ENCODE results near the gene DNAJC25.

Gene DNAJC25

GRCh38 chr9:111610845-111611244, 20.3 kb upstream of the DNAJC25 start:
- TF ChIP-seq GATA3 (IDR thresholded peaks at IDR 0.05; ENCODE audit: low read depth, low read length) (no peak), GATA2 (IDR thresholded peaks at IDR 0.05; ENCODE audit: low read depth, low read length) (no peak)

GRCh38 chr9:111613436-111614040, 17.6 kb upstream of the DNAJC25 start:
- TF ChIP-seq GATA3 (IDR thresholded peaks at IDR 0.05; ENCODE audit: low read depth, low read length) (no peak), GATA2 (IDR thresholded peaks at IDR 0.05; ENCODE audit: low read depth, low read length) (no peak)

- TF ChIP-seq GATA3 (IDR thresholded peaks at IDR 0.05; ENCODE audit: low read depth, low read length) (no peak), GATA2 (IDR thresholded peaks at IDR 0.05; ENCODE audit: low read depth, low read length) (no peak)
These were observed 15.2 kb upstream of the DNAJC25 start for GRCh38 chr9:111615928-111616327.

- TF ChIP-seq GATA3 (IDR thresholded peaks at IDR 0.05; ENCODE audit: low read depth, low read length) = no peak
- no peak for TF ChIP-seq GATA2 (IDR thresholded peaks at IDR 0.05; ENCODE audit: low read depth, low read length)
These were observed 9.1 kb upstream of the DNAJC25 start for GRCh38 chr9:111621895-111622480.

- TF ChIP-seq GATA2 (IDR thresholded peaks at IDR 0.05; ENCODE audit: low read depth, low read length) (no peak), GATA3 (IDR thresholded peaks at IDR 0.05; ENCODE audit: low read depth, low read length) (no peak)
These were observed 8.5 kb upstream of the DNAJC25 start for GRCh38 chr9:111622626-111623025.

GRCh38 chr9:111627260-111627963, 3.7 kb upstream of the DNAJC25 start:
- TF ChIP-seq GATA3 (IDR thresholded peaks at IDR 0.05; ENCODE audit: low read depth, low read length) = no peak

GRCh38 chr9:111628411-111628810, 2.7 kb upstream of the DNAJC25 start:
- TF ChIP-seq GATA2 (IDR thresholded peaks at IDR 0.05; ENCODE audit: low read depth, low read length) (no peak), GATA3 (IDR thresholded peaks at IDR 0.05; ENCODE audit: low read depth, low read length) (no peak)

GRCh38 chr9:111630182-111630963, 761 bp upstream of the DNAJC25 start:
- no peak for TF ChIP-seq GATA2 (IDR thresholded peaks at IDR 0.05; ENCODE audit: low read depth, low read length)
- TF ChIP-seq GATA3 (IDR thresholded peaks at IDR 0.05; ENCODE audit: low read depth, low read length) = no peak

- TF ChIP-seq GATA2 (IDR thresholded peaks at IDR 0.05; ENCODE audit: low read depth, low read length) = no peak; the same call in 1 of the 2 replicates
- TF ChIP-seq GATA3 (IDR thresholded peaks at IDR 0.05; ENCODE audit: low read depth, low read length) = no peak
These were observed 245 bp upstream of the DNAJC25 start for GRCh38 chr9:111630964-111631213.

- TF ChIP-seq GATA3 (IDR thresholded peaks at IDR 0.05; ENCODE audit: low read depth, low read length) (no peak), GATA2 (IDR thresholded peaks at IDR 0.05; ENCODE audit: low read depth, low read length) (no peak)
These were observed 926 bp downstream of the DNAJC25 start for GRCh38 chr9:111632060-111632459.

GRCh38 chr9:111632695-111633388, 1.7 kb downstream of the DNAJC25 start:
- TF ChIP-seq GATA3 (IDR thresholded peaks at IDR 0.05; ENCODE audit: low read depth, low read length) = no peak
- TF ChIP-seq GATA2 (IDR thresholded peaks at IDR 0.05; ENCODE audit: low read depth, low read length) = no peak

GRCh38 chr9:111633389-111633736, 2.2 kb downstream of the DNAJC25 start:
- no peak for TF ChIP-seq GATA3 (IDR thresholded peaks at IDR 0.05; ENCODE audit: low read depth, low read length)
- no peak for TF ChIP-seq GATA2 (IDR thresholded peaks at IDR 0.05; ENCODE audit: low read depth, low read length)

GRCh38 chr9:111634860-111635259, 3.7 kb downstream of the DNAJC25 start:
- TF ChIP-seq GATA2 (IDR thresholded peaks at IDR 0.05; ENCODE audit: low read depth, low read length) (no peak), GATA3 (IDR thresholded peaks at IDR 0.05; ENCODE audit: low read depth, low read length) (no peak)

- TF ChIP-seq GATA2 (IDR thresholded peaks at IDR 0.05; ENCODE audit: low read depth, low read length) (no peak), GATA3 (IDR thresholded peaks at IDR 0.05; ENCODE audit: low read depth, low read length) (no peak)
These were observed 6.4 kb downstream of the DNAJC25 start for GRCh38 chr9:111637421-111637950.

All from SH-SY5Y (cell line).